Adrenal gland (tissue), 12 donors: ENCODE measurements around the gene ANKFN1. TPM values are rescaled to one million over a fixed set of nuclear protein-coding genes. Genes with fewer than 3 reads are reported as not detected.

Experiments used
- DNase-seq, 7 donors: peaks; one replicate each; pipeline ENCODE4 v3.0.0-alpha.2; 2019 to 2020
- H3K27ac ChIP-seq, 5 donors: fragments of 200-600 bp; sonication (generic) in 4 of 5; 1 replicate in 3 of 5; 2 replicates in 2 of 5; pipeline versions ENCODE4 v1.5.1 to v1.8.0; 2016 to 2020; ENCODE audit warnings: mild to moderate bottlenecking in 1 of 5
- H3K27me3 ChIP-seq: fragments of 200-600 bp; 2 replicates; pipeline ENCODE4 v1.8.0; 2021
- H3K36me3 ChIP-seq, 2 donors: fragments of 200-600 bp; replicated peaks in 1 of 2; 1 replicate in 1 of 2; 2 replicates in 1 of 2; pipeline versions ENCODE4 v1.5.1 to v1.8.0; 2018 to 2022
- H3K4me1 ChIP-seq, 2 donors: fragments of 200-600 bp; replicated peaks in 1 of 2; 1 replicate in 1 of 2; 2 replicates in 1 of 2; pipeline versions ENCODE4 v1.5.1 to v1.8.0; 2018 to 2021
- H3K4me3 ChIP-seq, 4 donors: fragments of 200-600 bp; sonication (generic) in 3 of 4; one replicate each; pipeline ENCODE4 v1.5.1; 2016 to 2018
- H3K9me3 ChIP-seq, 3 donors: fragments of 200-600 bp; sonication (generic) in 1 of 3; replicated peaks in 1 of 3; 1 replicate in 2 of 3; 2 replicates in 1 of 3; pipeline versions ENCODE4 v1.5.1 to v1.8.0; 2016 to 2021
- CTCF ChIP-seq, 6 experiments: fragments of 450-650 bp in 4 of 6; fragments of 200-600 bp in 2 of 6; sonication (generic) in 1 of 6; IDR thresholded peaks; 1 replicate in 5 of 6; 2 replicates in 1 of 6; pipeline versions ENCODE4 v1.5.1 to v1.8.0; 2016 to 2021; ENCODE audit warnings: antibody characterized with exemption in 6 of 6, mild to moderate bottlenecking in 2 of 6, moderate library complexity in 1 of 6
- POLR2A ChIP-seq, 2 donors: fragments of 450-650 bp; IDR thresholded peaks; one replicate each; pipeline ENCODE4 v1.6.1; 2017; ENCODE audit warnings: antibody characterized with exemption in 2 of 2, mild to moderate bottlenecking in 2 of 2, moderate library complexity in 1 of 2
- WGBS, 4 donors: extraction: QIAGEN DNeasy Blood & Tissue Kit in 2 of 4; methylation state at CpG; one replicate each; pipeline versions ENCODE4 v1.1.5 to v1.1.7; 2013 to 2017; 5-methylcytosine and 5-hydroxymethylcytosine counted together
- intact Hi-C, 2 donors: fragments of 100-400 bp; cut with DNase I; formaldehyde crosslinking; loops; one replicate each; pipeline versions ENCODE4 v1.14.1 to v1.15.0; 2022 to 2023
- polyA plus RNA-seq, 3 donors: library from polyadenylated mRNA; stranded (reverse); fragments of 200-250 nt in 2 of 3; fragments of 350-450 nt in 1 of 3; fragmentation: Illumina TruSeq in 1 of 3; extraction: RNeasy Lipid Tissue Mini Kit (QIAGEN cat#74804) in 1 of 3; gene quantifications; one replicate each; pipeline ENCODE4 v1.2.3, GENCODE V29; 2013 to 2014
- total RNA-seq, 9 donors: library from RNA; depleted of rRNA in 4 of 9; stranded (reverse); fragments of >200 nt in 4 of 9; fragments of 120-200 nt in 1 of 9; fragmentation: NEBNext Ultra II Directional in 1 of 9; extraction: Animal tissue kit (Norgen Biotek cat#: 25700) in 1 of 9; gene quantifications; one replicate each; pipeline versions ENCODE4 v1.1.0 to v1.2.4, GENCODE V29; 2013 to 2023
- donor health status: healthy with polysubstance abuse.
- donor health status: Bipolar disorder and iron deficiency.
- donor health status: DM: yes; HTN: yes; CAD: no.
- donor health status: DM: no; HTN: no; CAD: no.
- donor health status: DM: no; HTN: no; CAD: no.
- donor health status: DM: yes; HTN: yes; CAD: no.

ANKFN1 gene
- total and polyA plus RNA-seq, 12 donors = 0.18 to 1.6 (median 0.41) TPM; not detected in 5

- Histone ChIP-seq H3K36me3 (no peaks in the 10 kb centered on the region), H3K4me3 (no peak overlapping the region)
Observed at GRCh38 chr17:56158344-56158743, 5.1 kb downstream of the ANKFN1 start.

GRCh38 chr17:56158915-56159825 is 5.9 kb downstream of the ANKFN1 start:
- Histone ChIP-seq H3K27me3 (no peaks in the 10 kb centered on the region), H3K27ac (no peak overlapping the region), H3K36me3 (no peaks in the 10 kb centered on the region), H3K4me1 (peaks cover 0 to 6% of the 10 kb centered on the region in 2 donors), H3K4me3 (no peak overlapping the region), H3K9me3 (no peaks in the 10 kb centered on the region)
- TF ChIP-seq POLR2A (IDR thresholded peaks at IDR 0.05) (no peak), CTCF (IDR thresholded peaks at IDR 0.05) (no peak)
- DNase-seq = no peak
- 31 to 35% (median 32%) methylated on average over 4 of the region's 4 CpGs for WGBS, 4 donors
- intact Hi-C loops = no loop called here

More at GRCh38 chr17:56158344-56158743, 5.1 kb downstream of the ANKFN1 start:
- no peaks in the 10 kb centered on the region for H3K9me3 ChIP-seq
- H3K27me3 ChIP-seq = no peaks in the 10 kb centered on the region
- no peak overlapping the region for H3K27ac ChIP-seq
- WGBS, 4 donors = 50 to 88% (median 80%) methylated on average over 1 of the region's 1 CpG
- intact Hi-C loops = no loop called here
- DNase-seq = no peak
- no peak for TF ChIP-seq CTCF (IDR thresholded peaks at IDR 0.05)
- no peak for TF ChIP-seq POLR2A (IDR thresholded peaks at IDR 0.05)
- H3K4me1 ChIP-seq = peaks cover 0 to 6% of the 10 kb centered on the region in 2 donors

- DNase-seq = no peak
- Histone ChIP-seq H3K27ac (no peak overlapping the region), H3K4me3 (no peak overlapping the region), H3K9me3 (no peaks in the 10 kb centered on the region), H3K4me1 (peaks cover 0 to 6% of the 10 kb centered on the region in 2 donors), H3K36me3 (no peaks in the 10 kb centered on the region), H3K27me3 (no peaks in the 10 kb centered on the region)
- intact Hi-C loops = no loop called here
- no peak for TF ChIP-seq CTCF (IDR thresholded peaks at IDR 0.05)
- TF ChIP-seq POLR2A (IDR thresholded peaks at IDR 0.05) = no peak
- 14 to 35% (median 19%) methylated on average over 1 of the region's 1 CpG for WGBS, 4 donors
Observed at GRCh38 chr17:56159826-56160380, 6.6 kb downstream of the ANKFN1 start.

GRCh38 chr17:56160422-56160821 is 7.1 kb downstream of the ANKFN1 start:
- TF ChIP-seq CTCF (IDR thresholded peaks at IDR 0.05) (no peak), POLR2A (IDR thresholded peaks at IDR 0.05) (no peak)
- Histone ChIP-seq H3K27ac (no peak overlapping the region), H3K4me3 (no peak overlapping the region), H3K36me3 (no peaks in the 10 kb centered on the region), H3K4me1 (peaks cover 0 to 6% of the 10 kb centered on the region in 2 donors), H3K9me3 (no peaks in the 10 kb centered on the region), H3K27me3 (no peaks in the 10 kb centered on the region)
- intact Hi-C loops = no loop called here
- 57 to 76% (median 71%) methylated on average over 3 of the region's 3 CpGs for WGBS, 4 donors
- no peak for DNase-seq
